Measurements from ENCODE around the gene LMTK3. TPM values are rescaled to one million over a fixed set of nuclear protein-coding genes. Genes with fewer than 3 reads are reported as not detected.

LMTK3 gene
- total RNA-seq, 1 donor = not detected

DNA sequence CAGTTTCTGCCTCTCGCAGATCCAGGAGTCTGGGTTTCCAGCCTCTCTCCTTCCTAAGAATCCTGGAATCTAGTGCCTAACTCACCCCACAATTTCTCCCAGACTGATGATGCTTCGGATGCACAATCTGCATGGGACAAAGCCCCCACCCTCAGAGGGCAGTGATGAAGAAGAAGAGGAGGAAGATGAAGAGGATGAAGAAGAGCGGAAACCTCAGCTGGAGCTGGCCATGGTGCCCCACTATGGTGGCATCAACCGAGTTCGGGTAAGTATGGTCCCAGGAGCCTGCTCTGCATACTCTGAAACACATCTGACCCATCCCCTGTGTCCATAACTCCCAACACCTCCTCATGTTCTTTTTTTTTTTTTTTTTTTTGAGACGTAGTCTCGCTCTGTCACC lies 65.1 kb downstream of the LMTK3 start:
- Histone ChIP-seq H3K4me1 (ENCODE audit: insufficient read depth, low read length) (peaks cover 18% of the 10 kb centered on the region), H4K20me1 (ENCODE audit: insufficient read depth, low read length) (no peaks in the 10 kb centered on the region), H3K79me2 (ENCODE audit: insufficient read depth, low read length) (peaks cover 27% of the 10 kb centered on the region), H3K9me3 (ENCODE audit: low read depth, low read length) (no peaks in the 10 kb centered on the region), H3K36me3 (ENCODE audit: insufficient read depth, low read length) (peaks cover 33% of the 10 kb centered on the region), H3K4me3 (ENCODE audit: insufficient read depth, low read length) (peak overlapping the region; percentile 93), H3K27me3 (ENCODE audit: insufficient read depth, low read length) (peaks cover 5% of the 10 kb centered on the region), H3K4me2 (ENCODE audit: insufficient read depth, low read length) (peak overlapping the region; percentile 94), H2AFZ (ENCODE audit: low read length) (no peak overlapping the region), H3K27ac (ENCODE audit: low read depth, low read length) (peak overlapping the region; percentile 90)
- peak; percentile 76 for DNase-seq (ENCODE audit: insufficient read length, low spot score, missing footprints)
- TF ChIP-seq, protein P1, sequence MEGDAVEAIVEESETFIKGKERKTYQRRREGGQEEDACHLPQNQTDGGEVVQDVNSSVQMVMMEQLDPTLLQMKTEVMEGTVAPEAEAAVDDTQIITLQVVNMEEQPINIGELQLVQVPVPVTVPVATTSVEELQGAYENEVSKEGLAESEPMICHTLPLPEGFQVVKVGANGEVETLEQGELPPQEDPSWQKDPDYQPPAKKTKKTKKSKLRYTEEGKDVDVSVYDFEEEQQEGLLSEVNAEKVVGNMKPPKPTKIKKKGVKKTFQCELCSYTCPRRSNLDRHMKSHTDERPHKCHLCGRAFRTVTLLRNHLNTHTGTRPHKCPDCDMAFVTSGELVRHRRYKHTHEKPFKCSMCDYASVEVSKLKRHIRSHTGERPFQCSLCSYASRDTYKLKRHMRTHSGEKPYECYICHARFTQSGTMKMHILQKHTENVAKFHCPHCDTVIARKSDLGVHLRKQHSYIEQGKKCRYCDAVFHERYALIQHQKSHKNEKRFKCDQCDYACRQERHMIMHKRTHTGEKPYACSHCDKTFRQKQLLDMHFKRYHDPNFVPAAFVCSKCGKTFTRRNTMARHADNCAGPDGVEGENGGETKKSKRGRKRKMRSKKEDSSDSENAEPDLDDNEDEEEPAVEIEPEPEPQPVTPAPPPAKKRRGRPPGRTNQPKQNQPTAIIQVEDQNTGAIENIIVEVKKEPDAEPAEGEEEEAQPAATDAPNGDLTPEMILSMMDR (IDR thresholded peaks at IDR 0.05; ENCODE audit: extremely low read depth, low read depth, low read length) = no peak

DNA sequence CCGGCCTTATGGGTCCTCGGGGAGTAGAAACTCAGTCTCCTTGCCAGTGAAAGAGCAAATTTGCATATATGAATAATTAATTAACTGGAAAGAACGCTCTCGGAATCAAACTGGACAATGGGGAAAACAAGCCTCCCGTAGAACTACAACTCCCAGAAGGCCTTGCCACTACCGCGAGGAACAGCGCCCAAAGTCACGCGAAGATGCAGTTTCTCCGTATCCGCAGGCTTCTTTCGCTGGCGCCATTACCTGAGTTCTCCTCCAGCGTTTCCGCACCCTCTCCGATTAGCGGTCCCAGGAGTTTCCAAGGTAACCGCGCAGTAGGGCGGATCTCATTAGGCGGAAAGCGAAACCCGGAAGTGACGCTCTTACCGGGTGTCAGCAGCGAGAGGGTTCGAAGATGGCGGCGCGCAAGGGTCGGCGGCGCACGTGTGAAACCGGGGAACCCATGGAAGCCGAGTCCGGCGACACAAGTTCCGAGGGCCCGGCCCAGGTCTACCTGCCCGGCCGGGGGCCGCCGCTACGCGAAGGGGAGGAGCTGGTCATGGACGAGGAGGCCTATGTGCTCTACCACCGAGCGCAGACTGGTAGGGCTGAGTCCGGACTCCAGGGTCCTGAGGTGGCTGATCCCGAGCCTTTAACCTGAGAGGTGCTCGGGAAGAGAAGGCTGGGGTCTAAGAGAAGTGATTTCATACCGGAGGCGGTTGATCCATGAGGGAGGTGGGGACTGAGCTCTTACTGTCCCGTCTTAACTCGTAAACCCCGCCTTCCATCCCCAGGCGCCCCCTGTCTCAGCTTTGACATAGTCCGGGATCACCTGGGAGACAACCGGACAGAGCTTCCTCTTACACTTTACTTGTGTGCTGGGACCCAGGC lies 65.8 kb downstream of the LMTK3 start, which contains the start of gene GRWD1:
TSS of gene GRWD1 (plus strand) at position 378 of the 876 bp plus-strand sequence. CDS start at position 401, 23 bp downstream.
- Histone ChIP-seq H2AFZ (ENCODE audit: low read length) (peak within 1 kb of the TSS; percentile 91), H3K4me1 (ENCODE audit: insufficient read depth, low read length) (peaks cover 18% of the 10 kb centered on the region), H3K4me2 (ENCODE audit: insufficient read depth, low read length) (peak within 1 kb of the TSS; percentile 94), H3K27ac (ENCODE audit: low read depth, low read length) (peak within 1 kb of the TSS; percentile 90), H3K79me2 (ENCODE audit: insufficient read depth, low read length) (peaks cover 27% of the 10 kb centered on the region), H3K27me3 (ENCODE audit: insufficient read depth, low read length) (peaks cover 5% of the 10 kb centered on the region), H3K9me3 (ENCODE audit: low read depth, low read length) (no peaks in the 10 kb centered on the region), H3K36me3 (ENCODE audit: insufficient read depth, low read length) (peaks cover 28% of the 10 kb centered on the region), H4K20me1 (ENCODE audit: insufficient read depth, low read length) (no peaks in the 10 kb centered on the region), H3K4me3 (ENCODE audit: insufficient read depth, low read length) (peak within 1 kb of the TSS; percentile 93)
- TF ChIP-seq, protein P1 (IDR thresholded peaks at IDR 0.05; ENCODE audit: extremely low read depth, low read depth, low read length) = no peak
- DNase-seq (ENCODE audit: insufficient read length, low spot score, missing footprints) = peak; percentile 100

DNA sequence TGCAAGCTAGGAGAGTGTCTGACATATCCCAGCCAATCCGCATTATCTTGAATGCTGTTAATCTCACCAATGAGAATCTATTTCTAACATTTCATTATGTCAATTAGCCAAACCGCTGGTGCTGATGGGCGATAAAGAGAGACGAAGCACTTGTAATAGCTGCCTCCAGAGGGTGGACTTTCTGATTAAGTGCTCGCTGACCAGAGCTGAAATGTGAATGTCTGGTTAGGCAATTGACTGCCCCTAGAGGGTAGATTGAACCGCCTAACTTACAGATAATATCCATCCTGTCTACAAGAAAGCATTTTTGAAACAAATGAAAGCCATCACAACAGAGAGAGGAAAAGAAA lies 66.4 kb downstream of the LMTK3 start:
- TF ChIP-seq, protein P1 (IDR thresholded peaks at IDR 0.05; ENCODE audit: extremely low read depth, low read depth, low read length) = peak; percentile 85

DNA sequence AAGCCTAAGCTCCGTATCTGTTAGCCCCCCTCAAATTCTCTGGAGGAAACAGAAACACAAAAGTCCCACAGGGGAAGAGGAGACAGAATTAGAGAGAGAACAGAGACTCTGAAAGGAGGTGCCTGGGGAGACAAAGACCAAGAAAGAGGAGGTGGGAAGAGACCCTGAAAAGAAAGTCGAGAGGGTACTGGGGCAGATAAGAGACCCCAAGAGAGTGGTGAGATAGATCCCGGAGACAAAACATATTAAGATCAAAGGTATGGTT lies 66.8 kb downstream of the LMTK3 start:
- no peak for DNase-seq (ENCODE audit: insufficient read length, low spot score, missing footprints)
- TF ChIP-seq, protein P1 (IDR thresholded peaks at IDR 0.05; ENCODE audit: extremely low read depth, low read depth, low read length) = no peak
- no peaks in the 10 kb centered on the region for H3K9me3 ChIP-seq (ENCODE audit: low read depth, low read length)
- H3K4me2 ChIP-seq (ENCODE audit: insufficient read depth, low read length) = peak overlapping the region; percentile 94
- H2AFZ ChIP-seq (ENCODE audit: low read length) = peak overlapping the region; percentile 91
- peaks cover 19% of the 10 kb centered on the region for H3K36me3 ChIP-seq (ENCODE audit: insufficient read depth, low read length)
- H3K27me3 ChIP-seq (ENCODE audit: insufficient read depth, low read length) = peaks cover 5% of the 10 kb centered on the region
- no peak overlapping the region for H3K27ac ChIP-seq (ENCODE audit: low read depth, low read length)
- H3K4me3 ChIP-seq (ENCODE audit: insufficient read depth, low read length) = peak overlapping the region; percentile 93
- no peaks in the 10 kb centered on the region for H4K20me1 ChIP-seq (ENCODE audit: insufficient read depth, low read length)
- peaks cover 27% of the 10 kb centered on the region for H3K79me2 ChIP-seq (ENCODE audit: insufficient read depth, low read length)
- H3K4me1 ChIP-seq (ENCODE audit: insufficient read depth, low read length) = peaks cover 18% of the 10 kb centered on the region

More for the DNA sequence above, 66.4 kb downstream of the LMTK3 start:
- Histone ChIP-seq H3K36me3 (ENCODE audit: insufficient read depth, low read length) (peaks cover 21% of the 10 kb centered on the region), H3K9me3 (ENCODE audit: low read depth, low read length) (no peaks in the 10 kb centered on the region), H3K27ac (ENCODE audit: low read depth, low read length) (peak overlapping the region; percentile 90), H3K27me3 (ENCODE audit: insufficient read depth, low read length) (peaks cover 5% of the 10 kb centered on the region), H2AFZ (ENCODE audit: low read length) (peak overlapping the region; percentile 91), H3K4me1 (ENCODE audit: insufficient read depth, low read length) (peaks cover 18% of the 10 kb centered on the region), H3K4me3 (ENCODE audit: insufficient read depth, low read length) (peak overlapping the region; percentile 93), H4K20me1 (ENCODE audit: insufficient read depth, low read length) (no peaks in the 10 kb centered on the region), H3K79me2 (ENCODE audit: insufficient read depth, low read length) (peaks cover 27% of the 10 kb centered on the region), H3K4me2 (ENCODE audit: insufficient read depth, low read length) (peak overlapping the region; percentile 94)
- peak; percentile 100 for DNase-seq (ENCODE audit: insufficient read length, low spot score, missing footprints)
